Measurements from ENCODE around the gene LRR1. TPM values are rescaled to one million over a fixed set of nuclear protein-coding genes. Genes with fewer than 3 reads are reported as not detected.
"Not testable (repeated sequence)": the region's sequence is repeated elsewhere in the genome, so short reads cannot be mapped to it uniquely, and the experiment has no call there.

Gene LRR1
- total RNA-seq, 1 donor from 2014 or later, result 25.0 TPM

GRCh38 chr14:49623941-49624839, 25.4 kb downstream of the LRR1 start:
- DNase-seq (ENCODE audit: low read depth in 2 of 2), result peak in 1 of 2 donors; percentile 70

GRCh38 chr14:49633640-49634546, 35.2 kb downstream of the LRR1 start:
- DNase-seq (ENCODE audit: low read depth in 2 of 2), result peak; percentile 89 to 98

GRCh38 chr14:49634547-49635334, 36.0 kb downstream of the LRR1 start, which contains the start of gene DNAAF2:
DNAAF2 (minus strand) TSS chr14:49635244; CDS start chr14:49635149, 95 bp downstream.
- DNase-seq (ENCODE audit: low read depth in 2 of 2), result peak; percentile 68 to 80

GRCh38 chr14:49636866-49637265, 38.1 kb downstream of the LRR1 start:
- DNase-seq (ENCODE audit: low read depth in 2 of 2), result no peak

- DNase-seq (ENCODE audit: low read depth in 2 of 2), result no peak
Observed at GRCh38 chr14:49637534-49638078, 38.9 kb downstream of the LRR1 start.

GRCh38 chr14:49640540-49641417, 42.0 kb downstream of the LRR1 start:
- DNase-seq (ENCODE audit: low read depth in 2 of 2), result no peak

- no peak for DNase-seq (ENCODE audit: low read depth in 2 of 2)
Observed at GRCh38 chr14:49641697-49642129, 43.0 kb downstream of the LRR1 start.

- no peak for DNase-seq (ENCODE audit: low read depth in 2 of 2)
Observed at GRCh38 chr14:49642163-49642562, 43.4 kb downstream of the LRR1 start.

GRCh38 chr14:49653508-49653907, 54.8 kb downstream of the LRR1 start:
- DNase-seq (ENCODE audit: low read depth in 2 of 2), result no peak

GRCh38 chr14:49654511-49654910, 55.8 kb downstream of the LRR1 start:
- DNase-seq (ENCODE audit: low read depth in 2 of 2), result no peak

GRCh38 chr14:49657500-49657899, 58.8 kb downstream of the LRR1 start:
- not testable (repeated sequence) for DNase-seq (ENCODE audit: low read depth in 2 of 2)

- no peak for DNase-seq (ENCODE audit: low read depth in 2 of 2)
Observed at GRCh38 chr14:49659526-49660455, 61.1 kb downstream of the LRR1 start.

Other genes with a start within 250 kb of the LRR1 start
- 1,108 and 2,119 TPM in 2 replicates for gene RPS29, start 12.6 kb upstream of the LRR1 start, total RNA-seq
- 192 and 233 TPM in 2 replicates for gene RPL36AL, start 21.7 kb downstream of the LRR1 start, total RNA-seq
- gene MGAT2, start 21.9 kb downstream of the LRR1 start, total RNA-seq, result 58.2 and 59.5 TPM in 2 replicates
- gene DNAAF2, start 36.3 kb downstream of the LRR1 start, total RNA-seq, result 7.2 and 7.8 TPM in 2 replicates
- gene POLE2, start 89.3 kb downstream of the LRR1 start, total RNA-seq, result 5.2 and 10.9 TPM in 2 replicates
- gene KLHDC1, start 94.2 kb downstream of the LRR1 start, total RNA-seq, result 0.90 and 1.5 TPM in 2 replicates
- 67.7 and 74.0 TPM in 2 replicates for gene KLHDC2, start 169.2 kb downstream of the LRR1 start, total RNA-seq